ENCODE measurements around the gene SCARB1.

SCARB1 gene

GRCh38 chr12:124857921-124858461, 5.7 kb downstream of the SCARB1 start:
- no peaks in the 10 kb centered on the region for H3K9me3 Mint-ChIP-seq
- H3K4me3 Mint-ChIP-seq, result no peak overlapping the region
- H3K27ac Mint-ChIP-seq, result peak overlapping the region; percentile 16
- H3K27me3 Mint-ChIP-seq, result no peaks in the 10 kb centered on the region
- peaks cover 23% of the 10 kb centered on the region for H3K4me1 Mint-ChIP-seq (ENCODE audit: low read depth)
- peaks cover 24% of the 10 kb centered on the region for H3K36me3 Mint-ChIP-seq (ENCODE audit: low read depth)

GRCh38 chr12:124856842-124857178, 6.9 kb downstream of the SCARB1 start:
- no peaks in the 10 kb centered on the region for H3K9me3 Mint-ChIP-seq
- H3K27ac Mint-ChIP-seq, result no peak overlapping the region
- peaks cover 22% of the 10 kb centered on the region for H3K4me1 Mint-ChIP-seq (ENCODE audit: low read depth)
- H3K4me3 Mint-ChIP-seq, result no peak overlapping the region
- peaks cover 23% of the 10 kb centered on the region for H3K36me3 Mint-ChIP-seq (ENCODE audit: low read depth)
- no peaks in the 10 kb centered on the region for H3K27me3 Mint-ChIP-seq

GRCh38 chr12:124856132-124856841, 7.4 kb downstream of the SCARB1 start:
- Mint-ChIP-seq H3K4me1 (ENCODE audit: low read depth) (peaks cover 18% of the 10 kb centered on the region), H3K27me3 (no peaks in the 10 kb centered on the region), H3K9me3 (no peaks in the 10 kb centered on the region), H3K27ac (no peak overlapping the region), H3K4me3 (no peak overlapping the region), H3K36me3 (ENCODE audit: low read depth) (peaks cover 20% of the 10 kb centered on the region)

GRCh38 chr12:124855275-124855957, 8.2 kb downstream of the SCARB1 start:
- no peak overlapping the region for H3K4me3 Mint-ChIP-seq
- H3K27ac Mint-ChIP-seq, result no peak overlapping the region
- peaks cover 21% of the 10 kb centered on the region for H3K36me3 Mint-ChIP-seq (ENCODE audit: low read depth)
- H3K27me3 Mint-ChIP-seq, result no peaks in the 10 kb centered on the region
- no peaks in the 10 kb centered on the region for H3K9me3 Mint-ChIP-seq
- H3K4me1 Mint-ChIP-seq (ENCODE audit: low read depth), result peaks cover 18% of the 10 kb centered on the region

- H3K27ac Mint-ChIP-seq, result no peak overlapping the region
- no peak overlapping the region for H3K4me3 Mint-ChIP-seq
- peaks cover 17% of the 10 kb centered on the region for H3K36me3 Mint-ChIP-seq (ENCODE audit: low read depth)
- H3K9me3 Mint-ChIP-seq, result no peaks in the 10 kb centered on the region
- H3K4me1 Mint-ChIP-seq (ENCODE audit: low read depth), result peaks cover 18% of the 10 kb centered on the region
- no peaks in the 10 kb centered on the region for H3K27me3 Mint-ChIP-seq
Observed at GRCh38 chr12:124854637-124855184, 9.0 kb downstream of the SCARB1 start.

GRCh38 chr12:124853781-124854636, 9.7 kb downstream of the SCARB1 start:
- H3K4me1 Mint-ChIP-seq (ENCODE audit: low read depth), result peaks cover 18% of the 10 kb centered on the region
- H3K27me3 Mint-ChIP-seq, result no peaks in the 10 kb centered on the region
- no peak overlapping the region for H3K27ac Mint-ChIP-seq
- no peak overlapping the region for H3K4me3 Mint-ChIP-seq
- H3K9me3 Mint-ChIP-seq, result no peaks in the 10 kb centered on the region
- H3K36me3 Mint-ChIP-seq (ENCODE audit: low read depth), result peaks cover 17% of the 10 kb centered on the region

GRCh38 chr12:124852911-124853427, 10.7 kb downstream of the SCARB1 start:
- Mint-ChIP-seq H3K9me3 (no peaks in the 10 kb centered on the region), H3K4me1 (ENCODE audit: low read depth) (peaks cover 18% of the 10 kb centered on the region), H3K36me3 (ENCODE audit: low read depth) (peaks cover 17% of the 10 kb centered on the region), H3K27me3 (no peaks in the 10 kb centered on the region), H3K4me3 (no peak overlapping the region), H3K27ac (no peak overlapping the region)

- Mint-ChIP-seq H3K4me1 (ENCODE audit: low read depth) (peaks cover 18% of the 10 kb centered on the region), H3K27ac (peak overlapping the region; percentile 19), H3K27me3 (no peaks in the 10 kb centered on the region), H3K4me3 (no peak overlapping the region), H3K9me3 (no peaks in the 10 kb centered on the region), H3K36me3 (ENCODE audit: low read depth) (peaks cover 11% of the 10 kb centered on the region)
Observed at GRCh38 chr12:124852329-124852831, 11.3 kb downstream of the SCARB1 start.

GRCh38 chr12:124851342-124851741, 12.3 kb downstream of the SCARB1 start:
- H3K27ac Mint-ChIP-seq, result no peak overlapping the region
- H3K4me1 Mint-ChIP-seq (ENCODE audit: low read depth), result peaks cover 17% of the 10 kb centered on the region
- H3K4me3 Mint-ChIP-seq, result no peak overlapping the region
- no peaks in the 10 kb centered on the region for H3K9me3 Mint-ChIP-seq
- peaks cover 9% of the 10 kb centered on the region for H3K36me3 Mint-ChIP-seq (ENCODE audit: low read depth)
- H3K27me3 Mint-ChIP-seq, result no peaks in the 10 kb centered on the region

- H3K27ac Mint-ChIP-seq, result no peak overlapping the region
- H3K4me1 Mint-ChIP-seq (ENCODE audit: low read depth), result peaks cover 13% of the 10 kb centered on the region
- H3K4me3 Mint-ChIP-seq, result no peak overlapping the region
- no peaks in the 10 kb centered on the region for H3K27me3 Mint-ChIP-seq
- H3K36me3 Mint-ChIP-seq (ENCODE audit: low read depth), result peaks cover 6% of the 10 kb centered on the region
- no peaks in the 10 kb centered on the region for H3K9me3 Mint-ChIP-seq
Observed at GRCh38 chr12:124849382-124849781, 14.3 kb downstream of the SCARB1 start.

GRCh38 chr12:124848621-124849380, 14.9 kb downstream of the SCARB1 start:
- H3K27ac Mint-ChIP-seq, result no peak overlapping the region
- no peak overlapping the region for H3K4me3 Mint-ChIP-seq
- H3K4me1 Mint-ChIP-seq (ENCODE audit: low read depth), result peaks cover 13% of the 10 kb centered on the region
- peaks cover 6% of the 10 kb centered on the region for H3K36me3 Mint-ChIP-seq (ENCODE audit: low read depth)
- H3K9me3 Mint-ChIP-seq, result no peaks in the 10 kb centered on the region
- no peaks in the 10 kb centered on the region for H3K27me3 Mint-ChIP-seq

- Mint-ChIP-seq H3K27ac (no peak overlapping the region), H3K36me3 (ENCODE audit: low read depth) (peaks cover 6% of the 10 kb centered on the region), H3K27me3 (no peaks in the 10 kb centered on the region), H3K4me1 (ENCODE audit: low read depth) (peaks cover 5% of the 10 kb centered on the region), H3K4me3 (no peak overlapping the region), H3K9me3 (no peaks in the 10 kb centered on the region)
Observed at GRCh38 chr12:124847113-124848074, 16.3 kb downstream of the SCARB1 start.

All from stimulated activated naive CD8-positive, alpha-beta T cell treated with anti-CD3 and anti-CD28 coated beads, Interleukin-15, Interleukin-2, amounts not matched to agents 100 ng/mL and 50 ng/mL, for 24 hours (primary cell).